Activated CD4-positive, alpha-beta T cell treated with anti-CD3 and anti-CD28 coated beads for 48 hours (primary cell): Measurements from ENCODE around the gene TRIM15.
"Not testable (repeated sequence)": the region's sequence is repeated elsewhere in the genome, so short reads cannot be mapped to it uniquely, and the experiment has no call there.

Experiments
- DNase-seq: peaks from one replicate; pipeline ENCODE4 v3.0.0-alpha.2; 2020

Gene TRIM15

DNA sequence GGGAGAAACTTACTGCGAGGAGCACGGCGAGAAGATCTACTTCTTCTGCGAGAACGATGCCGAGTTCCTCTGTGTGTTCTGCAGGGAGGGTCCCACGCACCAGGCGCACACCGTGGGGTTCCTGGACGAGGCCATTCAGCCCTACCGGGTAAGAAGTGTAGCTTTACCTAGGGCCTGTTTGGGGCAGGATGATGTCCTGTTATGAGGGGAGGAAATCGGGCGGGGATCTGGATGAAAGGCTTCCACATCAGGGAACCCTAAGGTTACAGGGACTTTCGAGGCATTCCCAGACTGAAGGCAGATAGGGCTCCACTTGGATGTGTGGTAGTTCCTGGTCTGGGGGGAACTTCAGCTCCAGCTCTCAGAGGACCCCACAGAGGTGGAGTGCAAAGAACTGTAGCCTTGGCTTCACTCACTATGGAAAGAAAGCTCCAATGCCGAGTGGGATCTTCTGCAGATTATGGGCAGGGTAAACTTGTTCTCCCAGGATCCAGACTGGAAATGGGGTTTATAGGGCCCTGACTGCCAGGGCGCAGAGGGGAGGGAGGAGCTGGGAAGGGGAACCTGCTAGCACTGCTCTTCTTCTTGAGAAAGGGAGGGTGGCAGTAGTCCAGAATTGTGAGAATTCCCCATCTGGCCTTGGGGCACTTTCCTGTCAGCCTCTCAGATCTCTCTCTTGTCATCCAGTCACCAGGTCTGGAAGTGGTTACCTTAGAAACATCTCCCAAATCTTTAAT is 740 bp downstream of the TRIM15 start:
- DNase-seq: no peak

GRCh38 chr6:30164714-30165113 is 1.4 kb downstream of the TRIM15 start:
- no peak for DNase-seq

- not testable (repeated sequence) for DNase-seq
Observed at GRCh38 chr6:30165238-30165637, 1.9 kb downstream of the TRIM15 start.

GRCh38 chr6:30167101-30167500 is 3.8 kb downstream of the TRIM15 start:
- peak; percentile 35 for DNase-seq

DNA sequence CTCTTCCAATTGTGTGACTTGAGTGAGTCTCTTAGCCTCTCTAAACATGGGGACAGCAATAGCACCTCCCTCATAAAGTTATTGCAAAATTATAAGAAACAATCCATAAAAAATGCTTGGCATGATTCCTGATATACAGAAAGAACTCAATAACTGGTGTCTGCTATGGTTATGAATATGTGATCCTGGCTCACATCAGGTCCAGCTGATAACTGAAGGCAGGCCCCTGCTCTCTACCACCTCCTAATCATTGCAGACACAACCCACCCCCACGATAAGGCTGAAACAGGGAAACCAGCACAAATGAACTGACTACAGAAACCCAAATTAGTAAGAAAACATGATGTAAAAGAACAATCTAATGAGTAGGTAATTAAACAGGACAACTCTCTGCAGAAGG is 5.4 kb downstream of the TRIM15 start:
- no peak for DNase-seq

GRCh38 chr6:30169658-30170614 is 6.6 kb downstream of the TRIM15 start:
- no peak for DNase-seq

GRCh38 chr6:30171677-30172471 is 8.5 kb downstream of the TRIM15 start:
- no peak for DNase-seq

DNA sequence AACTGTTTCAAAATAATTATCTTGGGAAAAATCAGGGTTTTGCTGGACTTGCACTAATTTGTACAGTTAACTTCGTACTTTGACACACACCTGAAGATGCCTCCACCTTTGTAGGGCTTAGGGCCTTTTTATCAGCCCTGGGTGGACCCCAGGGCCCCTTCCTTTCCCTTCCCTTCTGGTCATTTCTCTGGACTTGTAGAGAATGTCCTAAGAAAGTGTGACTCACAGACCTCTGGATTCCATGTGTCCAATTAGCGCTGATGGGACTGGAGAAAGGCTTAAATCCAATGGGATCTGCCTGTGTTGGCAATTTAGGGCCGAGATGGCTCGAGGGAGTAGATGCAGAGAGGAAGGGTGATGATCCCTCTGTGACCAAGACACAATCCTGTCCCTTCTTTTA is 9.3 kb downstream of the TRIM15 start:
- DNase-seq: no peak

- DNase-seq: no peak
Observed at GRCh38 chr6:30175765-30176164, 12.4 kb downstream of the TRIM15 start.

DNA sequence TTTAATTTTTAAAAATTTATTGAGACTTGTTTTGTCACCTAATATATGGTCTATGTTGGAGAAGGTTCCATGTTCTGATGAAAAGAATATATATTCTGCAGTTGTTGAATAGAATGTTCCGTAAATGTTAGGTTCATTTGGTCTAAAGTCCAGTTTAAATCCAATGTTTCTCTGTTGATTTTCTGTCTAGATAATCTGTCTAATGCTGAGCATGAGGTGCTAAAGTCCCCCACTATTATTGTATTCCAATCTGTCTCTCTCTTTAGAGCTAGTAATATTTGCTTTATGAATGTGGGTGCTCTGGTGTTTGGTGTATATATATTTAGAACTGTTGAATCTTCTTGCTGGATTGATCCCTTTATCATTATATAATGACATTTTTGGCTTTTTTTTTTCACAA is 15.5 kb downstream of the TRIM15 start:
- no peak for DNase-seq

GRCh38 chr6:30180145-30180544 is 16.8 kb downstream of the TRIM15 start:
- no peak for DNase-seq

GRCh38 chr6:30184417-30185031 is 21.2 kb downstream of the TRIM15 start:
- DNase-seq: no peak

- DNase-seq: no peak
Observed at GRCh38 chr6:30185846-30186484, 22.6 kb downstream of the TRIM15 start.

DNA sequence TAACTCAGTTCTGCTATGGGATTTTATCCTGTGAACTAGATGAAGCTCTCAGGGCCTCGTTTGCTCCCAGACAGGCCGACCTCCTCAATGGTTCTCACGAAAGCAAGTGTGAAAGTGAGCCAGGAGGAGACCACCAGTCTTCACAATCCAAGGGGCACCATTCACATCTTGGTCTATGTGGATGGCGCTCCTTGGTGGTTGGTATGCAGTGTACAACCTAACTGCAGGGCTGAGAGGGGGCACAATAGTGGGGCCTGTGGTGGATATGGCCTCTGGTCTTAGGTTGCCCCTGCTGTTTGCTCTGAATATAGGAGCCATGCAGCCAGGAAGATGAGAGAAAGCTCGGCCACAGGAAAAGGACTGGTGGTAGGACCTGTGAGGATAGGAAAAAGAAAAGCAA is 25.2 kb downstream of the TRIM15 start:
- DNase-seq: no peak

GRCh38 chr6:30192076-30192475 is 28.7 kb downstream of the TRIM15 start:
- DNase-seq: no peak

GRCh38 chr6:30194797-30195690 is 31.7 kb downstream of the TRIM15 start:
- no peak for DNase-seq

- no peak for DNase-seq
Observed at GRCh38 chr6:30195951-30196350, 32.6 kb downstream of the TRIM15 start.

GRCh38 chr6:30196376-30196775 is 33.0 kb downstream of the TRIM15 start:
- DNase-seq: no peak

- DNase-seq: no peak
Observed at GRCh38 chr6:30198166-30199084, 35.1 kb downstream of the TRIM15 start.
